Omental fat pad (tissue), 4 donors: ENCODE measurements around the gene ZNF121. TPM values are rescaled to one million over a fixed set of nuclear protein-coding genes. Genes with fewer than 3 reads are reported as not detected.

Experiments used
- ATAC-seq: fragments of 150-250 bp; one replicate; pipeline ENCODE4 v1.9.1; 2016; ENCODE audit warnings: mild to moderate bottlenecking, moderate library complexity; ENCODE audit not compliant: low FRiP score
- DNase-seq: peaks from one replicate; pipeline ENCODE4 v3.0.0-alpha.2; 2019; ENCODE audit warnings: low spot score
- CTCF ChIP-seq, 3 donors: fragments of 450-650 bp; IDR thresholded peaks; one replicate each; pipeline ENCODE4 v1.5.1; 2016 to 2017; ENCODE audit warnings: antibody characterized with exemption in 3 of 3, mild to moderate bottlenecking in 3 of 3, moderate library complexity in 2 of 3
- total RNA-seq, 4 donors: library from RNA; depleted of rRNA; stranded (reverse); fragments of >200 nt; gene quantifications; one replicate each; pipeline ENCODE4 v1.1.0, GENCODE V29; 2016

ZNF121 gene
- total RNA-seq, 4 donors from 2014 or later, result 20.0 to 63.0 (median 31.8) TPM

- DNase-seq (no peak), ATAC-seq (no peak)
- no peak for TF ChIP-seq CTCF (IDR thresholded peaks at IDR 0.05)
These were observed 48.4 kb downstream of the ZNF121 start for GRCh38 chr19:9535934-9536333.

GRCh38 chr19:9531933-9532332, 52.4 kb downstream of the ZNF121 start:
- ATAC-seq (no peak), DNase-seq (no peak)
- TF ChIP-seq CTCF (IDR thresholded peaks at IDR 0.05), result no peak

- DNase-seq (no peak), ATAC-seq (no peak)
- no peak for TF ChIP-seq CTCF (IDR thresholded peaks at IDR 0.05)
These were observed 55.5 kb downstream of the ZNF121 start for GRCh38 chr19:9528757-9529336.

GRCh38 chr19:9523885-9524474, 60.3 kb downstream of the ZNF121 start:
- no peak for DNase-seq
- TF ChIP-seq CTCF (IDR thresholded peaks at IDR 0.05), result no peak
- ATAC-seq, result no peak

Other genes starting within 250 kb of the ZNF121 start
- 10 to 100 TPM in 1 of 4 donors, 1 to 10 TPM in 3; 1.8 to 10.2 (median 2.9) TPM for gene ZNF177, start 221.5 kb downstream of the ZNF121 start, total RNA-seq
- 10 to 100 TPM; 15.6 to 28.4 (median 20.3) TPM for gene ZNF266, start 148.9 kb downstream of the ZNF121 start, total RNA-seq
- under 1 TPM in 1 of 4 donors, not detected in 3; 0.79 TPM for gene ZNF560, start 85.9 kb downstream of the ZNF121 start, total RNA-seq
- gene ZNF426, start 45.9 kb downstream of the ZNF121 start, total RNA-seq, result 10 to 100 TPM; 10.0 to 21.1 (median 11.4) TPM
- gene ZNF561, start 36.7 kb upstream of the ZNF121 start, total RNA-seq, result 10 to 100 TPM; 17.5 to 27.1 (median 26.2) TPM
- gene ZNF562, start 90.6 kb upstream of the ZNF121 start, total RNA-seq, result 10 to 100 TPM; 19.5 to 40.4 (median 23.4) TPM
- gene ZNF846, start 184.2 kb upstream of the ZNF121 start, total RNA-seq, result 10 to 100 TPM in 2 of 4 donors, 1 to 10 TPM in 2; 6.5 to 21.4 (median 11.0) TPM
- gene FBXL12, start 234.6 kb upstream of the ZNF121 start, total RNA-seq, result 10 to 100 TPM; 18.1 to 27.9 (median 22.6) TPM
- gene UBL5, start 243.4 kb upstream of the ZNF121 start, total RNA-seq, result 100 to 1,000 TPM; 407 to 513 (median 455) TPM